Vagina (tissue), 2 donors: ENCODE measurements around the gene YTHDF2.

Experiments
- POLR2A ChIP-seq, 2 donors: fragments of 450-650 bp; IDR thresholded peaks; one replicate each; pipeline ENCODE4 v1.6.1; 2017; ENCODE audit warnings: antibody characterized with exemption in 2 of 2, mild to moderate bottlenecking in 2 of 2, moderate library complexity in 2 of 2
- POLR2AphosphoS5 ChIP-seq, 2 donors: sonication (generic); formaldehyde crosslinking; IDR thresholded peaks; one replicate each; pipeline ENCODE4 v1.9.0; 2017; ENCODE audit warnings: antibody characterized with exemption in 2 of 2, mild to moderate bottlenecking in 2 of 2, low read depth in 1 of 2; ENCODE audit not compliant: insufficient read depth in 1 of 2

DNA sequence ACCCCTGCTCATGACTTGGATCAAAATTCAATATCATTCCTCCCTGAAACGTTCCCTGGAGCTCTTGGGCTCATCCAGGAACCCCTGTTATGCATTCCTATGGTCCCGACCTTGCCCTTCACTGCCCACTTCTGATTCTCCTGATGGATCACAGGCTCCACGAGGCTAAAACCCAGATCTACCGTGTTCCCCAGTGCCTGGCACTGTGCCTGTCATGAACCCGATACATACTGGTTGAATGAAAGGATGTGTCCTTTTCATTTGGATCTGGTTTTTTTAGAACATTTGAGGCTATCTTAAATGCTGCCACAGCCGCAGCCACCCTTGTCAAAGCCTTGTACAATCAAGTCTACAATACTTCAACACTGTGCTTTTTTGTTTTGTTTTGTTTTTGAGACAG lies 53.1 kb downstream of the YTHDF2 start:
- no peak for TF ChIP-seq POLR2AphosphoS5 (IDR thresholded peaks at IDR 0.05; ENCODE audit: insufficient read depth in 1 of 2, low read depth in 1 of 2)
- no peak for TF ChIP-seq POLR2A (IDR thresholded peaks at IDR 0.05)
